ENCODE measurements around the gene ENTPD6.
A peak's percentile ranks its signal among the peaks of the same experiment; 100 is the strongest.

The ENTPD6 gene

GRCh38 chr20:25248786-25249172, 53.3 kb downstream of the ENTPD6 start:
- TF ChIP-seq ZNF565 (CRISPR knock-in tag; conservative IDR thresholded peaks at IDR 0.05; ENCODE audit: low read depth) (no peak), BACH2 (CRISPR knock-in tag; IDR thresholded peaks at IDR 0.05; ENCODE audit: borderline replicate concordance) (no peak), GLIS3 (CRISPR knock-in tag; IDR thresholded peaks at IDR 0.05) (no peak), SNAI2 (CRISPR knock-in tag; IDR thresholded peaks at IDR 0.05) (no peak), ISL1 (CRISPR knock-in tag; IDR thresholded peaks at IDR 0.05) (no peak), ZFP30 (CRISPR knock-in tag; IDR thresholded peaks at IDR 0.05) (no peak), ZFP3 (CRISPR knock-in tag; IDR thresholded peaks at IDR 0.05) (no peak), RARB (CRISPR knock-in tag; IDR thresholded peaks at IDR 0.05) (no peak)
- TF ChIP-seq, protein P1, sequence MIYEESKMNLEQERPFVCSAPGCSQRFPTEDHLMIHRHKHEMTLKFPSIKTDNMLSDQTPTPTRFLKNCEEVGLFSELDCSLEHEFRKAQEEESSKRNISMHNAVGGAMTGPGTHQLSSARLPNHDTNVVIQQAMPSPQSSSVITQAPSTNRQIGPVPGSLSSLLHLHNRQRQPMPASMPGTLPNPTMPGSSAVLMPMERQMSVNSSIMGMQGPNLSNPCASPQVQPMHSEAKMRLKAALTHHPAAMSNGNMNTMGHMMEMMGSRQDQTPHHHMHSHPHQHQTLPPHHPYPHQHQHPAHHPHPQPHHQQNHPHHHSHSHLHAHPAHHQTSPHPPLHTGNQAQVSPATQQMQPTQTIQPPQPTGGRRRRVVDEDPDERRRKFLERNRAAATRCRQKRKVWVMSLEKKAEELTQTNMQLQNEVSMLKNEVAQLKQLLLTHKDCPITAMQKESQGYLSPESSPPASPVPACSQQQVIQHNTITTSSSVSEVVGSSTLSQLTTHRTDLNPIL (CRISPR knock-in tag; IDR thresholded peaks at IDR 0.05; ENCODE audit: low read depth) = no peak
- no peak for ATAC-seq

GRCh38 chr20:25249198-25249931, 53.9 kb downstream of the ENTPD6 start:
- 0 out of 3 replicates have a peak, but pooled peaks have one; percentile 2 for ATAC-seq
- TF ChIP-seq ZNF70 (CRISPR knock-in tag; IDR thresholded peaks at IDR 0.05) = no peak
- TF ChIP-seq RARB (CRISPR knock-in tag; IDR thresholded peaks at IDR 0.05) = no peak
- no peak for TF ChIP-seq PPARA (CRISPR knock-in tag; IDR thresholded peaks at IDR 0.05; ENCODE audit: borderline replicate concordance)
- TF ChIP-seq ZNF565 (CRISPR knock-in tag; conservative IDR thresholded peaks at IDR 0.05; ENCODE audit: low read depth) = no peak
- no peak for TF ChIP-seq TCF4 (CRISPR knock-in tag; IDR thresholded peaks at IDR 0.05; ENCODE audit: borderline replicate concordance)
- TF ChIP-seq GLIS3 (CRISPR knock-in tag; IDR thresholded peaks at IDR 0.05) = no peak
- TF ChIP-seq ZFP30 (CRISPR knock-in tag; IDR thresholded peaks at IDR 0.05) = no peak
- TF ChIP-seq ARNTL (CRISPR knock-in tag; IDR thresholded peaks at IDR 0.05; ENCODE audit: borderline replicate concordance, low read depth) = no peak
- no peak for TF ChIP-seq ISL1 (CRISPR knock-in tag; IDR thresholded peaks at IDR 0.05)
- TF ChIP-seq CSDC2 (CRISPR knock-in tag; IDR thresholded peaks at IDR 0.05) = no peak
- TF ChIP-seq SNAI2 (CRISPR knock-in tag; IDR thresholded peaks at IDR 0.05) = no peak
- TF ChIP-seq, protein P1 (CRISPR knock-in tag; IDR thresholded peaks at IDR 0.05; ENCODE audit: low read depth) = no peak
- no peak for TF ChIP-seq BACH2 (CRISPR knock-in tag; IDR thresholded peaks at IDR 0.05; ENCODE audit: borderline replicate concordance)
- no peak for TF ChIP-seq POU6F1 (CRISPR knock-in tag; IDR thresholded peaks at IDR 0.05; ENCODE audit: borderline replicate concordance, low read depth)
- TF ChIP-seq, protein P2, sequence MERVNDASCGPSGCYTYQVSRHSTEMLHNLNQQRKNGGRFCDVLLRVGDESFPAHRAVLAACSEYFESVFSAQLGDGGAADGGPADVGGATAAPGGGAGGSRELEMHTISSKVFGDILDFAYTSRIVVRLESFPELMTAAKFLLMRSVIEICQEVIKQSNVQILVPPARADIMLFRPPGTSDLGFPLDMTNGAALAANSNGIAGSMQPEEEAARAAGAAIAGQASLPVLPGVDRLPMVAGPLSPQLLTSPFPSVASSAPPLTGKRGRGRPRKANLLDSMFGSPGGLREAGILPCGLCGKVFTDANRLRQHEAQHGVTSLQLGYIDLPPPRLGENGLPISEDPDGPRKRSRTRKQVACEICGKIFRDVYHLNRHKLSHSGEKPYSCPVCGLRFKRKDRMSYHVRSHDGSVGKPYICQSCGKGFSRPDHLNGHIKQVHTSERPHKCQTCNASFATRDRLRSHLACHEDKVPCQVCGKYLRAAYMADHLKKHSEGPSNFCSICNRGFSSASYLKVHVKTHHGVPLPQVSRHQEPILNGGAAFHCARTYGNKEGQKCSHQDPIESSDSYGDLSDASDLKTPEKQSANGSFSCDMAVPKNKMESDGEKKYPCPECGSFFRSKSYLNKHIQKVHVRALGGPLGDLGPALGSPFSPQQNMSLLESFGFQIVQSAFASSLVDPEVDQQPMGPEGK (CRISPR knock-in tag; IDR thresholded peaks at IDR 0.05; ENCODE audit: borderline replicate concordance) = no peak
- TF ChIP-seq TOX (CRISPR knock-in tag; IDR thresholded peaks at IDR 0.05; ENCODE audit: borderline replicate concordance) = no peak
- no peak for TF ChIP-seq CSRNP3 (CRISPR knock-in tag; IDR thresholded peaks at IDR 0.05)
- no peak for TF ChIP-seq OSR1 (CRISPR knock-in tag; IDR thresholded peaks at IDR 0.05)
- TF ChIP-seq ZFP3 (CRISPR knock-in tag; IDR thresholded peaks at IDR 0.05) = no peak
- TF ChIP-seq ZNF8 (CRISPR knock-in tag; IDR thresholded peaks at IDR 0.05) = no peak

DNA sequence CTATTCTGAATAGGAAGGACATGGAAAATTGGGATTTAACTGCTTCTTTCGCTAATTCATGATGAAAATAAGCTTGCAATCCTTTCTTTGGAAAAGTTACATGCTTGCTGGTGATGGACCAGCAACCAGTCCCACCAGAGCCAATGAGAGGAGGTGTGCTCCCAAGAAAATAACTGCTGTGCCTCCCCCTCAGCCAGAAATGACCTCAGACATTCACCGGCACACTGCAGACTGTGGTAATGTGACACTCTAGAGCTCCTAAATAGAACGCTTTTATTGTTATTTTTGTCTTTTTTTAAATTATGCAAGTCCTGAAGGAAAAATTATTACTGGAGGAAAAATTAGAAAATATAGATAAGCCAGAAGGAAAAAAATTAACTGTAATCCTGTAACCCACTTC, 55.0 kb downstream of the ENTPD6 start:
- ATAC-seq = no peak
- no peak for TF ChIP-seq ESRRG (CRISPR knock-in tag; IDR thresholded peaks at IDR 0.05)
- no peak for TF ChIP-seq ZNF70 (CRISPR knock-in tag; IDR thresholded peaks at IDR 0.05)
- no peak for TF ChIP-seq TCF4 (CRISPR knock-in tag; IDR thresholded peaks at IDR 0.05; ENCODE audit: borderline replicate concordance)
- TF ChIP-seq OSR1 (CRISPR knock-in tag; IDR thresholded peaks at IDR 0.05) = no peak
- TF ChIP-seq, protein P1 (CRISPR knock-in tag; IDR thresholded peaks at IDR 0.05; ENCODE audit: low read depth) = no peak
- TF ChIP-seq PPARA (CRISPR knock-in tag; IDR thresholded peaks at IDR 0.05; ENCODE audit: borderline replicate concordance) = no peak
- TF ChIP-seq ZNF8 (CRISPR knock-in tag; IDR thresholded peaks at IDR 0.05) = no peak
- TF ChIP-seq ZNF565 (CRISPR knock-in tag; conservative IDR thresholded peaks at IDR 0.05; ENCODE audit: low read depth) = no peak
- no peak for TF ChIP-seq ZC3H10 (CRISPR knock-in tag; IDR thresholded peaks at IDR 0.05)
- TF ChIP-seq CSDC2 (CRISPR knock-in tag; IDR thresholded peaks at IDR 0.05) = no peak
- no peak for TF ChIP-seq ISL1 (CRISPR knock-in tag; IDR thresholded peaks at IDR 0.05)
- TF ChIP-seq ARNTL (CRISPR knock-in tag; IDR thresholded peaks at IDR 0.05; ENCODE audit: borderline replicate concordance, low read depth) = no peak
- no peak for TF ChIP-seq ZFP3 (CRISPR knock-in tag; IDR thresholded peaks at IDR 0.05)
- no peak for TF ChIP-seq SNAI2 (CRISPR knock-in tag; IDR thresholded peaks at IDR 0.05)
- no peak for TF ChIP-seq POU6F1 (CRISPR knock-in tag; IDR thresholded peaks at IDR 0.05; ENCODE audit: borderline replicate concordance, low read depth)
